H1 (cell line): Measurements from ENCODE around the gene SLC28A1. TPM values are rescaled to one million over a fixed set of nuclear protein-coding genes. Genes with fewer than 3 reads are reported as not detected.

ENCODE experiments used
- CTCF ChIA-PET: fragments of 300-600 bp; sonication (Branson Sonifier 250); formaldehyde crosslinking; loops from one replicate; lab custom pipeline; 2021; ENCODE audit not compliant: partially characterized antibody; lab: Charles Lee
- POLR2A ChIA-PET: fragments of 300-600 bp; sonication (Branson Sonifier 250); formaldehyde crosslinking; loops from one replicate; lab custom pipeline; 2021; ENCODE audit warnings: inconsistent platforms; ENCODE audit not compliant: partially characterized antibody; lab: Charles Lee
- DNase-seq, 2 experiments: peaks; one replicate each; pipeline versions ENCODE4 v3.0.0 to v3.0.0-alpha.2; 2010 to 2022; ENCODE audit warnings: low spot score in 2 of 2, low read depth in 1 of 2, mixed read lengths in 1 of 2
- FAIRE-seq: peaks from 2 replicates; lab custom pipeline; 2011; peaks lifted over from hg19 to GRCh38; lab: Jason Lieb, UNC
- H2AFZ ChIP-seq: 2 replicates; pipeline ENCODE4 v1.8.1; 2012; ENCODE audit warnings: low read length, inconsistent platforms
- H2AK5ac ChIP-seq: 2 replicates; pipeline ENCODE4 v1.6.1; 2013; ENCODE audit warnings: low read depth, low read length
- H2BK120ac ChIP-seq: replicated peaks from 2 replicates; pipeline ENCODE3; 2013; ENCODE audit warnings: low read depth, low read length, inconsistent platforms
- H2BK12ac ChIP-seq: 2 replicates; pipeline ENCODE4 v1.6.1; 2013; ENCODE audit warnings: low read depth, low read length
- H2BK15ac ChIP-seq: 2 replicates; pipeline ENCODE4 v1.6.1; 2013; ENCODE audit warnings: low read length
- H2BK20ac ChIP-seq: 2 replicates; pipeline ENCODE4 v1.6.1; 2013; ENCODE audit warnings: low read length
- H2BK5ac ChIP-seq: 2 replicates; pipeline ENCODE4 v1.6.1; 2013; ENCODE audit warnings: low read depth, low read length
- H3K14ac ChIP-seq: 2 replicates; pipeline ENCODE4 v1.6.1; 2013; ENCODE audit warnings: inconsistent platforms; ENCODE audit not compliant: insufficient read length
- H3K18ac ChIP-seq: 2 replicates; pipeline ENCODE4 v1.6.1; 2013; ENCODE audit warnings: low read length; ENCODE audit errors: extremely low read depth
- H3K23ac ChIP-seq: 2 replicates; pipeline ENCODE4 v1.6.1; 2013; ENCODE audit warnings: inconsistent platforms; ENCODE audit not compliant: insufficient read length
- H3K23me2 ChIP-seq: 2 replicates; pipeline ENCODE4 v1.6.1; 2013; ENCODE audit warnings: low read depth, low read length
- H3K27ac ChIP-seq: 2 replicates; pipeline ENCODE4 v1.6.1; 2011; ENCODE audit warnings: low read depth, low read length, inconsistent platforms
- H3K27me3 ChIP-seq, 4 experiments: replicated peaks in 1 of 4; 1 replicate in 1 of 4; 2 replicates in 3 of 4; pipeline versions ENCODE4 v1.6.1 to v1.8.1; 2011 to 2013; ENCODE audit warnings: low read length in 3 of 4, mild to moderate bottlenecking in 3 of 4, inconsistent platforms in 2 of 4, mixed read lengths in 2 of 4, moderate library complexity in 1 of 4; ENCODE audit not compliant: control insufficient read depth in 3 of 4, insufficient read depth in 3 of 4; ENCODE audit errors: extremely low read depth in 1 of 4
- H3K36me3 ChIP-seq, 4 experiments: 2 replicates each; pipeline versions ENCODE4 v1.6.1 to v1.8.1; 2011 to 2013; ENCODE audit warnings: mild to moderate bottlenecking in 4 of 4, low read length in 3 of 4, moderate library complexity in 2 of 4, control low read depth in 1 of 4, inconsistent platforms in 1 of 4; ENCODE audit not compliant: insufficient read depth in 4 of 4, control insufficient read depth in 2 of 4
- H3K4ac ChIP-seq: replicated peaks from 2 replicates; pipeline ENCODE3; 2013; ENCODE audit warnings: low read length, low read depth, mixed read lengths, inconsistent platforms; ENCODE audit not compliant: insufficient read length
- H3K4me1 ChIP-seq, 4 experiments: replicated peaks in 1 of 4; 1 replicate in 1 of 4; 2 replicates in 3 of 4; pipeline versions ENCODE4 v1.6.1 to v1.8.1; 2011 to 2013; ENCODE audit warnings: low read length in 3 of 4, inconsistent platforms in 2 of 4, mixed read lengths in 1 of 4; ENCODE audit not compliant: insufficient read depth in 4 of 4, control insufficient read depth in 3 of 4
- H3K4me2 ChIP-seq, 2 experiments: 2 replicates each; pipeline versions ENCODE4 v1.6.1 to v1.8.1; 2011 to 2013; ENCODE audit warnings: low read depth in 2 of 2, low read length in 2 of 2, control low read depth in 1 of 2, inconsistent platforms in 1 of 2, mild to moderate bottlenecking in 1 of 2; ENCODE audit not compliant: insufficient read depth in 1 of 2
- H3K4me3 ChIP-seq, 4 experiments: fragments of 200-600, 300-600 bp in 1 of 4; sonication (generic), shearing (Covaris generic), sonication (Bioruptor Twin) in 1 of 4; 2 replicates each; pipeline versions ENCODE4 v1.5.1 to v1.8.1; 2011 to 2016; ENCODE audit warnings: low read length in 4 of 4, low read depth in 3 of 4, control low read depth in 2 of 4, inconsistent platforms in 2 of 4, mild to moderate bottlenecking in 2 of 4, mixed read lengths in 1 of 4, moderate library complexity in 1 of 4; ENCODE audit not compliant: insufficient read depth in 2 of 4; ENCODE audit errors: extremely low read depth in 1 of 4
- H3K56ac ChIP-seq: replicated peaks from 2 replicates; pipeline ENCODE3; 2013; ENCODE audit warnings: low read depth, mild to moderate bottlenecking, mixed read lengths, low read length, inconsistent platforms; ENCODE audit not compliant: insufficient read length
- H3K79me1 ChIP-seq: 2 replicates; pipeline ENCODE4 v1.6.1; 2013; ENCODE audit warnings: low read depth, low read length, control low read depth
- H3K79me2 ChIP-seq, 2 experiments: 2 replicates each; pipeline versions ENCODE4 v1.6.1 to v1.8.1; 2012 to 2013; ENCODE audit warnings: low read length in 2 of 2, mild to moderate bottlenecking in 2 of 2, inconsistent platforms in 1 of 2; ENCODE audit not compliant: insufficient read depth in 2 of 2, control insufficient read depth in 1 of 2
- H3K9ac ChIP-seq, 4 experiments: replicated peaks in 1 of 4; 1 replicate in 1 of 4; 2 replicates in 3 of 4; pipeline versions ENCODE4 v1.6.1 to v1.8.1; 2011 to 2013; ENCODE audit warnings: low read depth in 3 of 4, low read length in 3 of 4, control low read depth in 2 of 4, mild to moderate bottlenecking in 2 of 4, moderate library complexity in 2 of 4, inconsistent platforms in 1 of 4; ENCODE audit errors: extremely low read depth in 1 of 4
- H3K9me3 ChIP-seq, 2 experiments: 2 replicates each; pipeline versions ENCODE4 v1.6.1 to v1.8.1; 2012 to 2013; ENCODE audit warnings: mild to moderate bottlenecking in 2 of 2, moderate library complexity in 2 of 2, control low read depth in 1 of 2, inconsistent platforms in 1 of 2, low read depth in 1 of 2, low read length in 1 of 2, mixed read lengths in 1 of 2; ENCODE audit not compliant: insufficient read depth in 2 of 2
- H4K20me1 ChIP-seq, 2 experiments: replicated peaks in 1 of 2; 2 replicates each; pipeline versions ENCODE3 to v1.8.1; 2011 to 2013; ENCODE audit warnings: inconsistent platforms in 2 of 2, low read length in 2 of 2, mild to moderate bottlenecking in 1 of 2; ENCODE audit not compliant: insufficient read depth in 2 of 2, control insufficient read depth in 1 of 2
- H4K5ac ChIP-seq: 2 replicates; pipeline ENCODE4 v1.6.1; 2013; ENCODE audit warnings: low read length, low read depth, mixed read lengths, inconsistent platforms; ENCODE audit not compliant: insufficient read length
- H4K8ac ChIP-seq: 2 replicates; pipeline ENCODE4 v1.8.0; 2013; ENCODE audit warnings: mild to moderate bottlenecking, moderate library complexity, low read length, inconsistent platforms; ENCODE audit not compliant: insufficient read depth; ENCODE audit errors: extremely low read depth
- H4K91ac ChIP-seq: replicated peaks from 2 replicates; pipeline ENCODE3; 2013; ENCODE audit warnings: low read length, mixed read lengths, inconsistent platforms; ENCODE audit not compliant: insufficient read length
- CHD1 ChIP-seq: IDR thresholded peaks from 2 replicates; pipeline ENCODE4 v1.6.1; 2012; ENCODE audit warnings: low read depth, low read length, improper control_type of control experiment
- GTF2F1 ChIP-seq: IDR thresholded peaks from 2 replicates; pipeline ENCODE4 v1.6.1; 2012; ENCODE audit warnings: low read depth, low read length, improper control_type of control experiment, borderline replicate concordance
- HDAC6 ChIP-seq: IDR thresholded peaks from one replicate; pipeline ENCODE4 v1.7.1; 2012; ENCODE audit warnings: low read depth, mild to moderate bottlenecking, inconsistent platforms, low read length, moderate library complexity
- KDM4A ChIP-seq: IDR thresholded peaks from one replicate; pipeline ENCODE4 v1.7.1; 2012; ENCODE audit warnings: low read depth, mild to moderate bottlenecking, moderate library complexity, low read length, inconsistent platforms; ENCODE audit not compliant: severe bottlenecking
- POLR2AphosphoS5 ChIP-seq: IDR thresholded peaks from 2 replicates; pipeline ENCODE4 v1.6.1; 2011; ENCODE audit warnings: low read depth, low read length
- SP2 ChIP-seq: IDR thresholded peaks from 2 replicates; pipeline ENCODE4 v1.6.1; 2012; ENCODE audit warnings: mild to moderate bottlenecking, low read length, inconsistent platforms
- TCF12 ChIP-seq: IDR thresholded peaks from 2 replicates; pipeline ENCODE4 v1.6.1; 2011; ENCODE audit warnings: low read depth, mild to moderate bottlenecking, low read length
- WGBS, 2 experiments: shearing (Covaris generic) in 1 of 2; methylation state at CpG; one replicate each; pipeline versions ENCODE4 v1.1.6 to v1.1.7; 2013 to 2015; ENCODE audit warnings: low lambda C conversion rate in 2 of 2, mixed read lengths in 2 of 2, inconsistent platforms in 1 of 2, low coverage in 1 of 2, missing lambda C conversion rate in 1 of 2; ENCODE audit not compliant: insufficient replicate concordance in 2 of 2, insufficient coverage in 1 of 2, insufficient read length in 1 of 2; ENCODE audit errors: extremely low coverage in 1 of 2, missing lambda C conversion rate in 1 of 2; 5-methylcytosine and 5-hydroxymethylcytosine counted together
- polyA plus RNA-seq, 7 experiments: library from polyadenylated mRNA; depleted of rRNA in 3 of 7; stranded (reverse) in 5 of 7; unstranded in 2 of 7; fragments of >200 nt in 5 of 7; fragments of 200-250 nt in 2 of 7; gene quantifications; 1 replicate in 5 of 7; 2 replicates in 1 of 7; 4 replicates in 1 of 7; pipeline versions ENCODE4 v1.2.1 to v1.2.3, GENCODE V29; 2011 to 2013; ENCODE audit warnings: missing spikeins in 2 of 7, mixed read lengths in 2 of 7
- total RNA-seq: library from RNA; stranded (reverse); fragmentation: NEBNext Ultra II Directional; extraction: Animal tissue kit (Norgen Biotek cat#: 25700); gene quantifications from 2 replicates; pipeline ENCODE4 v1.2.1, GENCODE V29; 2021
- TF ChIP-seq, protein P1 (sequence below): IDR thresholded peaks from 2 replicates; pipeline ENCODE4 v1.6.1; 2011; ENCODE audit warnings: low read depth, mild to moderate bottlenecking, low read length; ENCODE audit not compliant: insufficient read depth
- TF ChIP-seq, protein P2 (sequence below): IDR thresholded peaks from 2 replicates; pipeline ENCODE4 v1.6.1; 2012; ENCODE audit warnings: inconsistent platforms

The SLC28A1 gene
- total and polyA plus RNA-seq, 2 of the 8 experiments (the other 6 are each of a cell fraction or from before 2014, with no cell fraction given), result 0.09 TPM; not detected in 1

DNA sequence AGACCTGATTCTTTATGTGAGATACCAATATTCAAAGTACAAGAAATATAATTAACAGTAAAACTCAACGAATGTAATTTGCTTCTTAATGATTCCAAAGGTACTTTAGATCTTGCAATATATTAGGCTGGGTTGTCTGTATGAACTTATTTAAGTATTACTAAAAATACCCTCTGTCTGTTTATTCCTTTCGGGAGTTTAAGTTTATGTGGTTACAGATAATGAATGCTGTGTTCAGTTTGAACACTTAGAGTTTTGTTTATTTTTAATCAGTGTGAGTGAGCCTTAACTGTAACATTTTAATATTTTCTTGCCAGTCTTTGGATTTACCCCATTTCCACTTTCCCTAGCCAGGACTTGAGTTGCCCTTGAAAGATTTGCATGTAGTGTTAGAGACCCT, 100.7 kb downstream of the SLC28A1 start:
- Histone ChIP-seq H3K4me1 (peaks cover 0 to 3% (median 0%) of the 10 kb centered on the region in 4 experiments; a peak in 1 of 7 replicates), H3K27me3 (peaks cover 5 to 24% (median 16%) of the 10 kb centered on the region in 4 experiments), H2BK5ac (no peak overlapping the region), H3K23me2 (peaks cover 7% of the 10 kb centered on the region; the same call in 1 of the 2 replicates), H2BK15ac (no peak overlapping the region), H3K4me3 (no peak overlapping the region), H4K20me1 (peaks cover 3 to 6% of the 10 kb centered on the region in 2 experiments), H3K23ac (no peak overlapping the region), H4K8ac (no peak overlapping the region), H3K79me2 (0 out of 4 replicates have a peak, but pooled peaks cover 0 to 9% of the 10 kb centered on the region in 2 experiments), H4K91ac (no peak overlapping the region), H3K9me3 (no peaks in the 10 kb centered on the region), H3K14ac (no peak overlapping the region), H3K36me3 (no peaks in the 10 kb centered on the region), H2AK5ac (no peak overlapping the region), H3K4me2 (no peak overlapping the region), H3K79me1 (no peaks in the 10 kb centered on the region), H3K9ac (no peak overlapping the region), H3K27ac (no peak overlapping the region), H2BK12ac (no peak overlapping the region), H2BK20ac (no peak overlapping the region), H3K4ac (no peak overlapping the region), H2AFZ (no peak overlapping the region), H3K56ac (no peak overlapping the region), H4K5ac (no peak overlapping the region), H2BK120ac (no peak overlapping the region), H3K18ac (no peak overlapping the region)
- TF ChIP-seq KDM4A, result no peak
- no peak for TF ChIP-seq CHD1
- no peak for TF ChIP-seq POLR2AphosphoS5
- TF ChIP-seq GTF2F1, result no peak
- TF ChIP-seq TCF12, result no peak
- no peak for TF ChIP-seq SP2
- TF ChIP-seq, protein P1, sequence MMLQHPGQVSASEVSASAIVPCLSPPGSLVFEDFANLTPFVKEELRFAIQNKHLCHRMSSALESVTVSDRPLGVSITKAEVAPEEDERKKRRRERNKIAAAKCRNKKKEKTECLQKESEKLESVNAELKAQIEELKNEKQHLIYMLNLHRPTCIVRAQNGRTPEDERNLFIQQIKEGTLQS, result no peak
- no peak for TF ChIP-seq HDAC6
- TF ChIP-seq, protein P2, sequence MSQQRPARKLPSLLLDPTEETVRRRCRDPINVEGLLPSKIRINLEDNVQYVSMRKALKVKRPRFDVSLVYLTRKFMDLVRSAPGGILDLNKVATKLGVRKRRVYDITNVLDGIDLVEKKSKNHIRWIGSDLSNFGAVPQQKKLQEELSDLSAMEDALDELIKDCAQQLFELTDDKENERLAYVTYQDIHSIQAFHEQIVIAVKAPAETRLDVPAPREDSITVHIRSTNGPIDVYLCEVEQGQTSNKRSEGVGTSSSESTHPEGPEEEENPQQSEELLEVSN, result no peak
- FAIRE-seq, result no peak
- ChIA-PET CTCF (no interaction called here), POLR2A (no interaction called here)
- DNase-seq, result no peak
- 76% methylated on average over 2 of the region's 2 CpGs; no CpG with 5 or more reads in 1 of the 2 experiments for WGBS, 2 experiments
